Measurements from ENCODE around the gene CCR3.

- no peak for TF ChIP-seq CTCF (IDR thresholded peaks at IDR 0.05 in 8 of 11, conservative IDR thresholded peaks at IDR 0.05 in 3 of 11)
- no peak for TF ChIP-seq POLR2AphosphoS5 (IDR thresholded peaks at IDR 0.05)
- TF ChIP-seq POLR2A (IDR thresholded peaks at IDR 0.05) = no peak
These were observed 10.9 kb upstream of the CCR3 start for GRCh38 chr3:46231323-46231722.

Data from spleen (tissue), 7 donors.